GM12892 (cell line): Measurements from ENCODE around the gene ZNF710.

Source experiments
- POLR2A ChIP-seq: IDR thresholded peaks from 2 replicates; pipeline ENCODE4 v1.6.1; 2011; ENCODE audit warnings: low read depth, low read length, control low read depth
- TAF1 ChIP-seq: IDR thresholded peaks from 2 replicates; pipeline ENCODE4 v1.6.1; 2011; ENCODE audit warnings: low read depth, mild to moderate bottlenecking, control low read depth, low read length, borderline replicate concordance

DNA sequence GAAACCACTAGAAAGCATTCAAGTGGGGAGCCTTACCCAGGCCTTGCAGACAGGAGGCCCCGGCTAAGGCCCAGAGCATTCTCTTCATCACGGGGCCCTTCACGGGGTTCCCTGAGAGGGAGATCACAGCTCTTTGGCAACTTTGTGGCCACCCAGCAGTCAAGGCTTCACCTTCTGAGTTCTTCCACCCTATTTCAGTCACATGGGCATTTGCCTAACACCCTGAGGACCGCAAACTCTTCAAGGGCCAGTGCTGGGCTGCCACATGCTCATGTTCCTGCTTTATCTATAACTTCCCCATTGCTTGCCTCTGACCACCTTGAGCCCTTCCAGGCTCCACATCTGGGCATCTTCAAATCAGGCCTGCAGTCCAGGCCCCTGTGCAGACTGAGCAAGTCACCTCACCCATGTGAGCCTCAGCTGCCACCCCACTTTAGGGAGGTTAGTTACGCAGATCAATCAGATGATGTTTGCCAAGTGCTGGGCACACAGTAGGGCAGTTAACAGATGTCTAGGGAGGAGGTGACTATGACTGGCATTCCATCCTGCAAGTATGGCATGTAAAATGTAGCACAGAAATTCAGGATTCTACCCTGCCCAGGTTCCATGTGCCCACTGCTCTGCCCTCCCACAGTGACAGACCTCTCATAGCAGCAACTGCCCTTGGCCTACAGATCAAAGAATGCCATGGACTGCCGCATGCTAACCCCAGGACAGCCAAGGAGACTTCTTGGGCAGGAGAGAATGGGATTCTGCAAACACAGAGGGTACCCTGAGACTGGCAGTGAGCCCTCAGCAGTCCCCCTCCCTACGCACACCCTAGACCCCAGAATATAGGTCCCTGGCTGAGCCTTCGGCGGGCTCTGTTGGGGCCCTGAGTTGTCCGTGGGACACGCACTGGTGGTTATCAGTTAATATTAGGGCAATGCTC lies 37.6 kb upstream of the ZNF710 start:
- TF ChIP-seq TAF1 (no peak), POLR2A (no peak)
